ENCODE results near the gene SMIM29. TPM values are rescaled to one million over a fixed set of nuclear protein-coding genes. Genes with fewer than 3 reads are reported as not detected.

SMIM29 gene
- total and polyA plus RNA-seq, 10 of the 15 experiments (the other 5 are each of a cell fraction or from before 2014, with no cell fraction given) = 7.1 to 30.0 (median 16.2) TPM

GRCh38 chr6:34246563-34247391, 2.0 kb downstream of the SMIM29 start:
- Histone ChIP-seq H3K9ac (ENCODE audit: control insufficient read depth, insufficient read depth, low read length) (no peak overlapping the region), H2AFZ (ENCODE audit: control insufficient read depth, low read depth, low read length) (no peak overlapping the region), H3K27ac (ENCODE audit: control insufficient read depth, insufficient read depth) (no peak overlapping the region), H3K27me3 (replicated peaks in 1 of 2; ENCODE audit: control insufficient read depth in 2 of 2, insufficient read depth in 2 of 2, low read length in 1 of 2) (no peaks in the 10 kb centered on the region), H3K4me3 (no peak overlapping the region), H3K36me3 (ENCODE audit: control insufficient read depth in 2 of 2, insufficient read depth in 2 of 2, low read length in 1 of 2) (peaks cover 18 to 20% of the 10 kb centered on the region in 2 experiments), H3K4me2 (ENCODE audit: control insufficient read depth, insufficient read depth) (peak overlapping the region; percentile 13; the same call in 1 of the 2 replicates), H3K79me2 (ENCODE audit: control insufficient read depth, insufficient read depth, low read length) (peaks cover 11% of the 10 kb centered on the region), H3K9me3 (replicated peaks; ENCODE audit: control insufficient read depth, insufficient read depth, low read length) (no peaks in the 10 kb centered on the region), H3K4me1 (ENCODE audit: control insufficient read depth, insufficient read depth, low read length) (peaks cover 19% of the 10 kb centered on the region), H4K20me1 (ENCODE audit: control insufficient read depth, insufficient read depth) (no peaks in the 10 kb centered on the region)
- ATAC-seq (peak; percentile 35), DNase-seq (ENCODE audit: low read depth, low spot score) (no peak), FAIRE-seq (peak; percentile 59)
- ChIA-PET RAD21 (ENCODE audit: unreplicated experiment) (interaction anchor here (0.8 to 5.1 kb wide), 4 partner anchors 22 to 213 kb away, joined by 3 to 148 read pairs (median 20); no protein-coding TSS in a partner anchor), POLR2A (interaction anchor here (1.9 kb wide), 1 partner anchor 10 kb away, joined by 6 read pairs; the partner anchor contains the start of gene HMGA1), SMC1A (ENCODE audit: uncharacterized antibody, unreplicated experiment) (interaction anchor here (0.7 to 6.6 kb wide), 3 partner anchors 23 to 167 kb away, joined by 3 to 152 read pairs (median 3); no protein-coding TSS in a partner anchor), CTCF (interaction anchor here (1.0 to 6.7 kb wide), 8 partner anchors 46 to 362 kb away, joined by 3 to 180 read pairs (median 5); partner anchors contain the start of gene NUDT3)
- in situ Hi-C loops (cut with MboI) (loop anchor here (25.0 kb wide), 1 partner anchor 366 kb away; no protein-coding TSS in a partner anchor), intact Hi-C loops (cut with micrococcal nuclease; ENCODE audit: unreplicated experiment) (loop anchor here (2.0 to 5.0 kb wide), 2 partner anchors 50 to 361 kb away; no protein-coding TSS in a partner anchor)
- 33% methylated on average over 8 of the region's 8 CpGs for WGBS (ENCODE audit: insufficient coverage, insufficient replicate concordance, low lambda C conversion rate, missing lambda C conversion rate)
- no TSS peak for BruUV-seq (replicated peaks)
- TF ChIP-seq CHD1 (IDR thresholded peaks at IDR 0.05; ENCODE audit: low read depth, low read length) (no peak), NBN (IDR thresholded peaks at IDR 0.05) (no peak), EP300 (IDR thresholded peaks at IDR 0.05; ENCODE audit: borderline replicate concordance in 1 of 2, control insufficient read depth in 1 of 2, low read depth in 2 of 2, low read length in 2 of 2) (no peak), BRCA1 (IDR thresholded peaks at IDR 0.05; ENCODE audit: low read depth, low read length) (no peak), NKRF (conservative IDR thresholded peaks at IDR 0.05) (no peak), SMARCA5 (IDR thresholded peaks at IDR 0.05) (0 out of 2 replicates have a peak, but pooled peaks have one; percentile 31), POLR2A (IDR thresholded peaks at IDR 0.05; ENCODE audit: low read depth, low read length) (peak; percentile 87), PAX8 (IDR thresholded peaks at IDR 0.05) (no peak), IKZF1 (conservative IDR thresholded peaks at IDR 0.05) (peak; percentile 31; the same call in 1 of the 2 replicates), IRF5 (IDR thresholded peaks at IDR 0.05; ENCODE audit: borderline replicate concordance) (no peak), SRF (IDR thresholded peaks at IDR 0.05; ENCODE audit: low read depth in 2 of 2, low read length in 2 of 2) (no peak), EED (IDR thresholded peaks at IDR 0.05; ENCODE audit: low read depth) (0 out of 2 replicates have a peak, but pooled peaks have one; percentile 16), RUNX3 (IDR thresholded peaks at IDR 0.05; ENCODE audit: low read length) (0 out of 2 replicates have a peak, but pooled peaks have one; percentile 9), MYC (IDR thresholded peaks at IDR 0.05; ENCODE audit: insufficient read depth, insufficient read length, insufficient replicate concordance, low read length, severe bottlenecking) (no peak), NR2F1 (conservative IDR thresholded peaks at IDR 0.05) (no peak), ZBTB40 (IDR thresholded peaks at IDR 0.05; ENCODE audit: borderline replicate concordance) (no peak)
